ENCODE measurements around the gene GRIK5.
A peak's percentile ranks its signal among the peaks of the same experiment; 100 is the strongest.
"Not testable (repeated sequence)": the region's sequence is repeated elsewhere in the genome, so short reads cannot be mapped to it uniquely, and the experiment has no call there.

The GRIK5 gene

GRCh38 chr19:42108527-42109389 lies 38.8 kb upstream of the GRIK5 start:
- peak; percentile 100 for TF ChIP-seq CTCF (IDR thresholded peaks at IDR 0.05; ENCODE audit: insufficient read depth, low read length, poor library complexity, severe bottlenecking)
- Histone ChIP-seq H3K4me3 (replicated peaks; ENCODE audit: low read depth, low read length) (no peak overlapping the region), H3K27me3 (replicated peaks; ENCODE audit: control insufficient read depth, insufficient read depth, low read length) (no peaks in the 10 kb centered on the region), H3K36me3 (ENCODE audit: control insufficient read depth, insufficient read depth, low read length) (peaks cover 13% of the 10 kb centered on the region)
- peak; percentile 71 for DNase-seq (ENCODE audit: extremely low read depth, insufficient read length)

GRCh38 chr19:42105368-42105767 lies 35.4 kb upstream of the GRIK5 start:
- H3K4me3 ChIP-seq (replicated peaks; ENCODE audit: low read depth, low read length) = no peak overlapping the region
- no peak for TF ChIP-seq CTCF (IDR thresholded peaks at IDR 0.05; ENCODE audit: insufficient read depth, low read length, poor library complexity, severe bottlenecking)
- H3K27me3 ChIP-seq (replicated peaks; ENCODE audit: control insufficient read depth, insufficient read depth, low read length) = no peaks in the 10 kb centered on the region
- H3K36me3 ChIP-seq (ENCODE audit: control insufficient read depth, insufficient read depth, low read length) = peaks cover 8% of the 10 kb centered on the region
- no peak for DNase-seq (ENCODE audit: extremely low read depth, insufficient read length)

GRCh38 chr19:42102877-42103276 lies 32.9 kb upstream of the GRIK5 start:
- no peak overlapping the region for H3K4me3 ChIP-seq (replicated peaks; ENCODE audit: low read depth, low read length)
- no peak for DNase-seq (ENCODE audit: extremely low read depth, insufficient read length)
- TF ChIP-seq CTCF (IDR thresholded peaks at IDR 0.05; ENCODE audit: insufficient read depth, low read length, poor library complexity, severe bottlenecking) = no peak
- H3K36me3 ChIP-seq (ENCODE audit: control insufficient read depth, insufficient read depth, low read length) = peaks cover 14% of the 10 kb centered on the region
- H3K27me3 ChIP-seq (replicated peaks; ENCODE audit: control insufficient read depth, insufficient read depth, low read length) = no peaks in the 10 kb centered on the region

GRCh38 chr19:42100241-42100640 lies 30.2 kb upstream of the GRIK5 start:
- H3K36me3 ChIP-seq (ENCODE audit: control insufficient read depth, insufficient read depth, low read length) = peaks cover 29% of the 10 kb centered on the region
- not testable (repeated sequence) for H3K27me3 ChIP-seq (replicated peaks; ENCODE audit: control insufficient read depth, insufficient read depth, low read length); DNase-seq (ENCODE audit: extremely low read depth, insufficient read length); H3K4me3 ChIP-seq (replicated peaks; ENCODE audit: low read depth, low read length)

GRCh38 chr19:42099336-42099925 lies 29.4 kb upstream of the GRIK5 start:
- no peak for DNase-seq (ENCODE audit: extremely low read depth, insufficient read length)
- TF ChIP-seq CTCF (IDR thresholded peaks at IDR 0.05; ENCODE audit: insufficient read depth, low read length, poor library complexity, severe bottlenecking) = no peak
- Histone ChIP-seq H3K4me3 (replicated peaks; ENCODE audit: low read depth, low read length) (no peak overlapping the region), H3K36me3 (ENCODE audit: control insufficient read depth, insufficient read depth, low read length) (peaks cover 36% of the 10 kb centered on the region), H3K27me3 (replicated peaks; ENCODE audit: control insufficient read depth, insufficient read depth, low read length) (no peaks in the 10 kb centered on the region)

GRCh38 chr19:42098781-42099180 lies 28.8 kb upstream of the GRIK5 start:
- peaks cover 39% of the 10 kb centered on the region for H3K36me3 ChIP-seq (ENCODE audit: control insufficient read depth, insufficient read depth, low read length)
- H3K27me3 ChIP-seq (replicated peaks; ENCODE audit: control insufficient read depth, insufficient read depth, low read length) = no peaks in the 10 kb centered on the region
- no peak for TF ChIP-seq CTCF (IDR thresholded peaks at IDR 0.05; ENCODE audit: insufficient read depth, low read length, poor library complexity, severe bottlenecking)
- DNase-seq (ENCODE audit: extremely low read depth, insufficient read length) = no peak
- no peak overlapping the region for H3K4me3 ChIP-seq (replicated peaks; ENCODE audit: low read depth, low read length)

All from GM06990 (cell line).